Effector memory CD8-positive, alpha-beta T cell (primary cell): ENCODE results near the gene KIRREL3.

Experiments
- ATAC-seq: fragments of 150-1000 bp; cut with Tn5 transposase; replicated peaks from 2 replicates; pipeline ENCODE4 v1.10.0; 2021; ENCODE audit warnings: mild to moderate bottlenecking, moderate library complexity
- DNase-seq, 3 experiments: peaks; one replicate each; pipeline ENCODE4 v3.0.0; 2021
- H3K27ac Mint-ChIP-seq, 2 donors: one replicate each; pipeline ENCODE4 v1.8.0; 2022; ENCODE audit warnings: mild to moderate bottlenecking in 2 of 2, mixed read lengths in 2 of 2, moderate library complexity in 2 of 2
- H3K27me3 Mint-ChIP-seq, 2 donors: one replicate each; pipeline ENCODE4 v1.8.0; 2022; ENCODE audit warnings: mixed read lengths in 2 of 2
- H3K36me3 Mint-ChIP-seq: one replicate; pipeline ENCODE4 v1.8.0; 2022; ENCODE audit warnings: mild to moderate bottlenecking, moderate library complexity, mixed read lengths; ENCODE audit not compliant: insufficient read depth
- H3K4me1 Mint-ChIP-seq, 2 donors: one replicate each; pipeline ENCODE4 v1.8.0; 2022; ENCODE audit warnings: low read depth in 2 of 2, mixed read lengths in 2 of 2
- H3K4me3 Mint-ChIP-seq, 2 donors: one replicate each; pipeline ENCODE4 v1.8.0; 2022; ENCODE audit warnings: mild to moderate bottlenecking in 2 of 2, mixed read lengths in 2 of 2, moderate library complexity in 2 of 2
- H3K9me3 Mint-ChIP-seq, 2 donors: one replicate each; pipeline ENCODE4 v1.8.0; 2022; ENCODE audit warnings: mixed read lengths in 2 of 2

KIRREL3 gene

GRCh38 chr11:126635511-126635910 lies 365.1 kb downstream of the KIRREL3 start:
- Mint-ChIP-seq H3K27ac (no peak overlapping the region), H3K4me3 (no peak overlapping the region), H3K4me1 (no peaks in the 10 kb centered on the region), H3K36me3 (no peaks in the 10 kb centered on the region), H3K27me3 (peaks cover 27 to 56% of the 10 kb centered on the region in 2 donors), H3K9me3 (peaks cover 0 to 1% of the 10 kb centered on the region in 2 donors)
- DNase-seq, result no peak
- no peak for ATAC-seq

- Mint-ChIP-seq H3K36me3 (no peaks in the 10 kb centered on the region), H3K27me3 (peaks cover 27 to 55% of the 10 kb centered on the region in 2 donors), H3K4me3 (no peak overlapping the region), H3K9me3 (peaks cover 0 to 1% of the 10 kb centered on the region in 2 donors), H3K4me1 (no peaks in the 10 kb centered on the region), H3K27ac (no peak overlapping the region)
- ATAC-seq, result no peak
- no peak for DNase-seq
Measured at GRCh38 chr11:126634963-126635362, 365.6 kb downstream of the KIRREL3 start.

GRCh38 chr11:126633330-126633729 lies 367.2 kb downstream of the KIRREL3 start:
- Mint-ChIP-seq H3K36me3 (no peaks in the 10 kb centered on the region), H3K27me3 (peaks cover 27 to 67% of the 10 kb centered on the region in 2 donors), H3K9me3 (peaks cover 0 to 1% of the 10 kb centered on the region in 2 donors), H3K27ac (no peak overlapping the region), H3K4me3 (no peak overlapping the region), H3K4me1 (no peaks in the 10 kb centered on the region)
- no peak for ATAC-seq
- DNase-seq, result no peak

GRCh38 chr11:126630893-126631798 lies 369.4 kb downstream of the KIRREL3 start:
- no peaks in the 10 kb centered on the region for H3K36me3 Mint-ChIP-seq
- H3K4me3 Mint-ChIP-seq, result no peak overlapping the region
- H3K4me1 Mint-ChIP-seq, result no peaks in the 10 kb centered on the region
- H3K9me3 Mint-ChIP-seq, result no peaks in the 10 kb centered on the region
- H3K27ac Mint-ChIP-seq, result no peak overlapping the region
- DNase-seq (no peak), ATAC-seq (no peak)
- H3K27me3 Mint-ChIP-seq, result peaks cover 16 to 54% of the 10 kb centered on the region in 2 donors

GRCh38 chr11:126630488-126630887 lies 370.1 kb downstream of the KIRREL3 start:
- ATAC-seq, result no peak
- H3K9me3 Mint-ChIP-seq, result no peaks in the 10 kb centered on the region
- no peak overlapping the region for H3K4me3 Mint-ChIP-seq

GRCh38 chr11:126628790-126629621 lies 371.6 kb downstream of the KIRREL3 start:
- no peak overlapping the region for H3K27ac Mint-ChIP-seq
- no peak overlapping the region for H3K4me3 Mint-ChIP-seq
- ATAC-seq (no peak), DNase-seq (no peak)
- H3K27me3 Mint-ChIP-seq, result peaks cover 21 to 44% of the 10 kb centered on the region in 2 donors
- H3K4me1 Mint-ChIP-seq, result no peaks in the 10 kb centered on the region
- no peaks in the 10 kb centered on the region for H3K36me3 Mint-ChIP-seq
- H3K9me3 Mint-ChIP-seq, result no peaks in the 10 kb centered on the region

More at GRCh38 chr11:126630488-126630887, 370.1 kb downstream of the KIRREL3 start:
- Mint-ChIP-seq H3K36me3 (no peaks in the 10 kb centered on the region), H3K27me3 (peaks cover 21 to 54% of the 10 kb centered on the region in 2 donors), H3K27ac (no peak overlapping the region), H3K4me1 (no peaks in the 10 kb centered on the region)
- no peak for DNase-seq

- Mint-ChIP-seq H3K27ac (no peak overlapping the region), H3K4me1 (no peaks in the 10 kb centered on the region), H3K27me3 (peaks cover 20 to 43% of the 10 kb centered on the region in 2 donors), H3K36me3 (no peaks in the 10 kb centered on the region), H3K9me3 (no peaks in the 10 kb centered on the region), H3K4me3 (no peak overlapping the region)
- ATAC-seq, result no peak
- DNase-seq, result no peak
Measured at GRCh38 chr11:126628450-126628789, 372.1 kb downstream of the KIRREL3 start.

- no peak overlapping the region for H3K27ac Mint-ChIP-seq
- ATAC-seq (no peak), DNase-seq (no peak)
- no peaks in the 10 kb centered on the region for H3K9me3 Mint-ChIP-seq
- H3K36me3 Mint-ChIP-seq, result no peaks in the 10 kb centered on the region
- H3K27me3 Mint-ChIP-seq, result peaks cover 21 to 47% of the 10 kb centered on the region in 2 donors
- H3K4me1 Mint-ChIP-seq, result no peaks in the 10 kb centered on the region
- no peak overlapping the region for H3K4me3 Mint-ChIP-seq
Measured at GRCh38 chr11:126627421-126627820, 373.1 kb downstream of the KIRREL3 start.

- H3K27me3 Mint-ChIP-seq, result peaks cover 21 to 43% of the 10 kb centered on the region in 2 donors
- H3K4me1 Mint-ChIP-seq, result no peaks in the 10 kb centered on the region
- H3K36me3 Mint-ChIP-seq, result no peaks in the 10 kb centered on the region
- no peak for DNase-seq
- ATAC-seq, result no peak
- H3K9me3 Mint-ChIP-seq, result peaks cover 0 to 2% of the 10 kb centered on the region in 2 donors
- H3K27ac Mint-ChIP-seq, result no peak overlapping the region
- no peak overlapping the region for H3K4me3 Mint-ChIP-seq
Measured at GRCh38 chr11:126624506-126624905, 376.1 kb downstream of the KIRREL3 start.

GRCh38 chr11:126619516-126619915 lies 381.1 kb downstream of the KIRREL3 start:
- Mint-ChIP-seq H3K36me3 (no peaks in the 10 kb centered on the region), H3K4me3 (no peak overlapping the region), H3K9me3 (peaks cover 0 to 2% of the 10 kb centered on the region in 2 donors), H3K27me3 (peaks cover 23 to 45% of the 10 kb centered on the region in 2 donors), H3K27ac (no peak overlapping the region), H3K4me1 (no peaks in the 10 kb centered on the region)
- ATAC-seq (no peak), DNase-seq (no peak)

GRCh38 chr11:126615845-126616244 lies 384.7 kb downstream of the KIRREL3 start:
- no peaks in the 10 kb centered on the region for H3K4me1 Mint-ChIP-seq
- H3K27ac Mint-ChIP-seq, result no peak overlapping the region
- peaks cover 0 to 2% of the 10 kb centered on the region in 2 donors for H3K9me3 Mint-ChIP-seq
- DNase-seq, result no peak
- H3K4me3 Mint-ChIP-seq, result no peak overlapping the region
- no peaks in the 10 kb centered on the region for H3K36me3 Mint-ChIP-seq
- no peak for ATAC-seq
- peaks cover 25 to 53% of the 10 kb centered on the region in 2 donors for H3K27me3 Mint-ChIP-seq

- DNase-seq (no peak), ATAC-seq (no peak)
- Mint-ChIP-seq H3K36me3 (no peaks in the 10 kb centered on the region), H3K4me3 (no peak overlapping the region), H3K4me1 (no peaks in the 10 kb centered on the region), H3K27me3 (peaks cover 19 to 44% of the 10 kb centered on the region in 2 donors), H3K27ac (no peak overlapping the region), H3K9me3 (no peaks in the 10 kb centered on the region)
Measured at GRCh38 chr11:126613272-126613671, 387.3 kb downstream of the KIRREL3 start.

- ATAC-seq (no peak), DNase-seq (no peak)
- no peak overlapping the region for H3K27ac Mint-ChIP-seq
- H3K4me1 Mint-ChIP-seq, result no peaks in the 10 kb centered on the region
- H3K4me3 Mint-ChIP-seq, result no peak overlapping the region
- H3K36me3 Mint-ChIP-seq, result no peaks in the 10 kb centered on the region
- H3K9me3 Mint-ChIP-seq, result no peaks in the 10 kb centered on the region
- peaks cover 19 to 45% of the 10 kb centered on the region in 2 donors for H3K27me3 Mint-ChIP-seq
Measured at GRCh38 chr11:126612671-126613070, 387.9 kb downstream of the KIRREL3 start.
